Keratinocyte (primary cell): Measurements from ENCODE around the gene CIB4. TPM values are rescaled to one million over a fixed set of nuclear protein-coding genes. Genes with fewer than 3 reads are reported as not detected.

Experiments used
- DNase-seq: peaks from one replicate; pipeline ENCODE4 v3.0.0-alpha.2; 2011; ENCODE audit warnings: low read depth, missing footprints, low spot score
- FAIRE-seq: peaks from 2 replicates; lab custom pipeline; 2011; peaks lifted over from hg19 to GRCh38; lab: Jason Lieb, UNC
- H2AFZ ChIP-seq: 2 replicates; pipeline ENCODE4 v1.6.0; 2012; ENCODE audit warnings: low read length, control low read depth, inconsistent platforms; ENCODE audit not compliant: control insufficient read depth
- H3K27ac ChIP-seq: 2 replicates; pipeline ENCODE4 v1.5.1; 2011; ENCODE audit warnings: low read length; ENCODE audit not compliant: control insufficient read depth, insufficient read depth
- H3K27me3 ChIP-seq: 3 replicates; pipeline ENCODE4 v1.6.0; 2011; ENCODE audit warnings: low read length; ENCODE audit not compliant: control insufficient read depth, insufficient read depth; ENCODE audit errors: extremely low read depth
- H3K36me3 ChIP-seq, 2 experiments: 2 replicates in 1 of 2; 3 replicates in 1 of 2; pipeline ENCODE4 v1.5.1; 2011; ENCODE audit warnings: low read length in 2 of 2, mild to moderate bottlenecking in 1 of 2; ENCODE audit not compliant: control insufficient read depth in 2 of 2, insufficient read depth in 2 of 2; ENCODE audit errors: extremely low read depth in 1 of 2
- H3K4me1 ChIP-seq: 3 replicates; pipeline ENCODE4 v1.5.1; 2011; ENCODE audit warnings: low read length; ENCODE audit not compliant: control insufficient read depth, insufficient read depth; ENCODE audit errors: extremely low read depth
- H3K4me2 ChIP-seq: 3 replicates; pipeline ENCODE4 v1.6.0; 2011; ENCODE audit warnings: low read depth, low read length; ENCODE audit not compliant: control insufficient read depth, insufficient read depth; ENCODE audit errors: extremely low read depth
- H3K4me3 ChIP-seq, 3 experiments: fragments of 200-600 bp in 1 of 3; sonication (generic) in 1 of 3; 2 replicates in 2 of 3; 3 replicates in 1 of 3; pipeline ENCODE4 v1.5.1; 2011 to 2016; ENCODE audit warnings: low read length in 3 of 3, mild to moderate bottlenecking in 3 of 3, control low read depth in 2 of 3, inconsistent platforms in 1 of 3, low read depth in 1 of 3, mixed read lengths in 1 of 3, mixed run types in 1 of 3, moderate library complexity in 1 of 3; ENCODE audit not compliant: control insufficient read depth in 2 of 3, insufficient read depth in 2 of 3; ENCODE audit errors: extremely low read depth in 1 of 3
- H3K79me2 ChIP-seq: 2 replicates; pipeline ENCODE4 v1.6.0; 2012; ENCODE audit warnings: low read length; ENCODE audit not compliant: control insufficient read depth, insufficient read depth
- H3K9ac ChIP-seq: 3 replicates; pipeline ENCODE4 v1.6.0; 2011; ENCODE audit warnings: low read length; ENCODE audit not compliant: control insufficient read depth, insufficient read depth; ENCODE audit errors: extremely low read depth
- H3K9me1 ChIP-seq: 3 replicates; pipeline ENCODE4 v1.6.0; 2011; ENCODE audit warnings: low read length; ENCODE audit not compliant: control insufficient read depth, insufficient read depth; ENCODE audit errors: extremely low read depth
- H3K9me3 ChIP-seq: 2 replicates; pipeline ENCODE4 v1.5.1; 2012; ENCODE audit warnings: low read depth, low read length; ENCODE audit not compliant: control insufficient read depth
- H4K20me1 ChIP-seq: 3 replicates; pipeline ENCODE4 v1.6.0; 2011; ENCODE audit warnings: low read length; ENCODE audit not compliant: control insufficient read depth, insufficient read depth; ENCODE audit errors: extremely low read depth
- CTCF ChIP-seq, 3 experiments: IDR thresholded peaks in 1 of 3; conservative IDR thresholded peaks in 1 of 3; optimal IDR thresholded peaks in 1 of 3; 2 replicates in 2 of 3; 3 replicates in 1 of 3; pipeline versions ENCODE3 to v1.5.1; 2011; ENCODE audit warnings: low read length in 3 of 3, mild to moderate bottlenecking in 3 of 3, moderate library complexity in 2 of 3, control low read depth in 1 of 3, inconsistent platforms in 1 of 3; ENCODE audit not compliant: insufficient read depth in 2 of 3; ENCODE audit errors: extremely low read depth in 1 of 3
- EZH2 ChIP-seq: IDR thresholded peaks from one replicate; pipeline ENCODE4 v1.6.1; 2012; ENCODE audit warnings: inconsistent platforms, mild to moderate bottlenecking, low read length, moderate library complexity
- dilution Hi-C: fragments of 300-500 bp; cut with MboI; formaldehyde crosslinking; loops from one replicate; pipeline ENCODE4 v1.7.0; 2020; ENCODE audit warnings: low sequenced_read_pairs; ENCODE audit not compliant: extremely low pct_ligation_motif_present
- polyA plus RNA-seq, 5 experiments: library from polyadenylated mRNA; depleted of rRNA in 3 of 5; stranded (reverse) in 3 of 5; stranded (forward) in 1 of 5; unstranded in 1 of 5; fragments of >200 nt; gene quantifications; 1 replicate in 1 of 5; 2 replicates in 3 of 5; 3 replicates in 1 of 5; pipeline versions ENCODE4 v1.2.1 to v1.2.3, GENCODE V29; 2011 to 2012; ENCODE audit warnings: missing spikeins in 2 of 5, low read depth in 1 of 5, low replicate concordance in 1 of 5

CIB4 gene
- polyA plus RNA-seq, 1 donor (not counting 4 experiments of a cell fraction or from before 2014, with no cell fraction given), result not detected

GRCh38 chr2:26636935-26637334, 4.2 kb downstream of the CIB4 start:
- Histone ChIP-seq H4K20me1 (no peaks in the 10 kb centered on the region), H3K9me3 (no peaks in the 10 kb centered on the region), H3K9me1 (no peaks in the 10 kb centered on the region), H3K9ac (no peak overlapping the region), H3K4me3 (no peak overlapping the region), H3K79me2 (no peaks in the 10 kb centered on the region), H3K27me3 (peaks cover 20% of the 10 kb centered on the region), H3K27ac (no peak overlapping the region), H3K4me1 (no peaks in the 10 kb centered on the region), H3K36me3 (no peaks in the 10 kb centered on the region), H3K4me2 (no peak overlapping the region), H2AFZ (no peak overlapping the region)
- FAIRE-seq (no peak), DNase-seq (no peak)
- dilution Hi-C loops, result no loop called here
- no peak for TF ChIP-seq EZH2

GRCh38 chr2:26635401-26635800, 5.8 kb downstream of the CIB4 start:
- H3K9me1 ChIP-seq, result no peaks in the 10 kb centered on the region
- H3K79me2 ChIP-seq, result no peaks in the 10 kb centered on the region
- dilution Hi-C loops, result no loop called here
- DNase-seq (no peak), FAIRE-seq (no peak)
- H3K36me3 ChIP-seq, result no peaks in the 10 kb centered on the region
- H3K9me3 ChIP-seq, result no peaks in the 10 kb centered on the region
- no peaks in the 10 kb centered on the region for H3K4me1 ChIP-seq
- no peak overlapping the region for H3K9ac ChIP-seq
- no peaks in the 10 kb centered on the region for H4K20me1 ChIP-seq
- no peak overlapping the region for H2AFZ ChIP-seq
- H3K27ac ChIP-seq, result no peak overlapping the region
- no peak overlapping the region for H3K4me2 ChIP-seq
- TF ChIP-seq CTCF (optimal IDR thresholded peaks at IDR 0.05 in 1 of 3, IDR thresholded peaks at IDR 0.05 in 1 of 3, conservative IDR thresholded peaks at IDR 0.05 in 1 of 3; ENCODE audit: extremely low read depth in 1 of 3, insufficient read depth in 2 of 3, low read length in 3 of 3) (no peak), EZH2 (no peak)
- H3K27me3 ChIP-seq, result peaks cover 26% of the 10 kb centered on the region
- no peak overlapping the region for H3K4me3 ChIP-seq

- Histone ChIP-seq H4K20me1 (no peaks in the 10 kb centered on the region), H3K9me1 (no peaks in the 10 kb centered on the region), H3K4me1 (no peaks in the 10 kb centered on the region), H3K4me3 (no peak overlapping the region), H3K9me3 (no peaks in the 10 kb centered on the region), H3K36me3 (no peaks in the 10 kb centered on the region), H3K27me3 (peaks cover 26% of the 10 kb centered on the region), H3K27ac (no peak overlapping the region), H2AFZ (no peak overlapping the region), H3K79me2 (no peaks in the 10 kb centered on the region), H3K4me2 (no peak overlapping the region), H3K9ac (no peak overlapping the region)
- no peak for FAIRE-seq
- TF ChIP-seq CTCF (optimal IDR thresholded peaks at IDR 0.05 in 1 of 3, IDR thresholded peaks at IDR 0.05 in 1 of 3, conservative IDR thresholded peaks at IDR 0.05 in 1 of 3; ENCODE audit: extremely low read depth in 1 of 3, insufficient read depth in 2 of 3, low read length in 3 of 3), result no peak
- TF ChIP-seq EZH2, result no peak
- no peak for DNase-seq
- dilution Hi-C loops, result no loop called here
Observed at GRCh38 chr2:26634636-26635230, 6.4 kb downstream of the CIB4 start.
